Sigmoid colon (tissue), 4 donors: ENCODE data around the gene APBB1IP.
A peak's percentile ranks its signal among the peaks of the same experiment; 100 is the strongest.
"Not testable (repeated sequence)": the region's sequence is repeated elsewhere in the genome, so short reads cannot be mapped to it uniquely, and the experiment has no call there.

Experiments
- CTCF ChIP-seq, 4 experiments: fragments of 450-650 bp in 3 of 4; fragments of 200-600 bp in 1 of 4; IDR thresholded peaks; one replicate each; pipeline ENCODE4 v1.5.1; 2016 to 2019; ENCODE audit warnings: antibody characterized with exemption in 4 of 4, mild to moderate bottlenecking in 3 of 4, moderate library complexity in 2 of 4
- EP300 ChIP-seq, 4 donors: sonication (generic); formaldehyde crosslinking; IDR thresholded peaks; one replicate each; pipeline ENCODE4 v1.6.1; 2017; ENCODE audit warnings: antibody characterized with exemption in 4 of 4
- POLR2A ChIP-seq, 2 donors: fragments of 450-650 bp; IDR thresholded peaks; one replicate each; pipeline ENCODE4 v1.6.1; 2016; ENCODE audit warnings: antibody characterized with exemption in 2 of 2, mild to moderate bottlenecking in 2 of 2, moderate library complexity in 2 of 2
- POLR2AphosphoS5 ChIP-seq, 4 donors: sonication (generic); formaldehyde crosslinking; IDR thresholded peaks; one replicate each; pipeline ENCODE4 v1.6.1; 2017; ENCODE audit warnings: antibody characterized with exemption in 4 of 4

- not testable (repeated sequence) for TF ChIP-seq POLR2A, EP300, POLR2AphosphoS5 (IDR thresholded peaks at IDR 0.05)
- peak in 1 of 4 experiments; percentile 13 for TF ChIP-seq CTCF (IDR thresholded peaks at IDR 0.05)
Measured at GRCh38 chr10:26606389-26606877, 168.3 kb downstream of the APBB1IP start.
